ENCODE data around the gene CEP57L1.

DNA sequence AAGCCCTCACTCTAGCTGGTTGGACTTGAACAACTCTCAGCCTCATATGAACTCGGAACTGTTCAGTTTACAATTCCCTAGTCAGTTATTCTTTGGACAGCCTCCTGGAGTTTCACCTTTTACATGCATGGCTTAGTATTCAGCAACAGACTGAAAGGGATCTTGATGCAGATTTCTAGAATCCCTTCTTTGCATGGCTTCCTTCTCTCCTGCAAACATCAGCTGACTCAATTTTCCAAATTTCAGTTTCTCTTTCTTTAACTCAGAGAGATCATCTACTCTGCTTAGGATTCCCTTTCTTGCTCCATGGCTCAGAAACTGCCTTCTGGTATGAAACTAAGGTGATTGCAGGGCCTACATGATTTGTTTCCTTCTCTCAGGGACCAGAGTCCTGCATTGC is 99.6 kb downstream of the CEP57L1 start:
- TF ChIP-seq, protein P1, sequence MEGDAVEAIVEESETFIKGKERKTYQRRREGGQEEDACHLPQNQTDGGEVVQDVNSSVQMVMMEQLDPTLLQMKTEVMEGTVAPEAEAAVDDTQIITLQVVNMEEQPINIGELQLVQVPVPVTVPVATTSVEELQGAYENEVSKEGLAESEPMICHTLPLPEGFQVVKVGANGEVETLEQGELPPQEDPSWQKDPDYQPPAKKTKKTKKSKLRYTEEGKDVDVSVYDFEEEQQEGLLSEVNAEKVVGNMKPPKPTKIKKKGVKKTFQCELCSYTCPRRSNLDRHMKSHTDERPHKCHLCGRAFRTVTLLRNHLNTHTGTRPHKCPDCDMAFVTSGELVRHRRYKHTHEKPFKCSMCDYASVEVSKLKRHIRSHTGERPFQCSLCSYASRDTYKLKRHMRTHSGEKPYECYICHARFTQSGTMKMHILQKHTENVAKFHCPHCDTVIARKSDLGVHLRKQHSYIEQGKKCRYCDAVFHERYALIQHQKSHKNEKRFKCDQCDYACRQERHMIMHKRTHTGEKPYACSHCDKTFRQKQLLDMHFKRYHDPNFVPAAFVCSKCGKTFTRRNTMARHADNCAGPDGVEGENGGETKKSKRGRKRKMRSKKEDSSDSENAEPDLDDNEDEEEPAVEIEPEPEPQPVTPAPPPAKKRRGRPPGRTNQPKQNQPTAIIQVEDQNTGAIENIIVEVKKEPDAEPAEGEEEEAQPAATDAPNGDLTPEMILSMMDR (conservative IDR thresholded peaks at IDR 0.05 in 1 of 2, IDR thresholded peaks at IDR 0.05 in 1 of 2; ENCODE audit: extremely low read depth in 1 of 2, insufficient read depth in 1 of 2, low read depth in 1 of 2, low read length in 2 of 2): no peak
- no peak for TF ChIP-seq EZH2 (IDR thresholded peaks at IDR 0.05; ENCODE audit: borderline replicate concordance, low read length)

Measured in mammary epithelial cell (primary cell).